Peyer's patch (tissue), 4 donors: ENCODE measurements around the gene PCNP. TPM values are rescaled to one million over a fixed set of nuclear protein-coding genes. Genes with fewer than 3 reads are reported as not detected.

Experiments
- DNase-seq, 3 donors: peaks; one replicate each; pipeline ENCODE4 v3.0.0-alpha.2; 2017 to 2019
- H3K27ac ChIP-seq, 4 donors: fragments of 200-600 bp; sonication (generic); one replicate each; pipeline ENCODE4 v1.5.1; 2016 to 2019
- H3K27me3 ChIP-seq, 2 donors: fragments of 200-600 bp; sonication (generic); one replicate each; pipeline ENCODE4 v1.5.1; 2019
- H3K36me3 ChIP-seq, 3 donors: fragments of 200-600 bp; sonication (generic); one replicate each; pipeline ENCODE4 v1.5.1; 2016 to 2019
- H3K4me1 ChIP-seq, 4 donors: fragments of 200-600 bp; sonication (generic); one replicate each; pipeline ENCODE4 v1.5.1; 2016 to 2019
- H3K4me3 ChIP-seq, 4 donors: fragments of 200-600 bp; sonication (generic); 1 replicate in 3 of 4; 2 replicates in 1 of 4; pipeline ENCODE4 v1.5.1; 2016 to 2019; ENCODE audit warnings: mild to moderate bottlenecking in 1 of 4
- H3K9me3 ChIP-seq, 4 donors: fragments of 200-600 bp; sonication (generic); one replicate each; pipeline ENCODE4 v1.5.1; 2016 to 2019; ENCODE audit warnings: mild to moderate bottlenecking in 1 of 4
- CTCF ChIP-seq, 6 experiments: fragments of 450-650 bp in 4 of 6; fragments of 200-600 bp in 2 of 6; sonication (generic) in 1 of 6; IDR thresholded peaks; one replicate each; pipeline ENCODE4 v1.5.1; 2017 to 2019; ENCODE audit warnings: antibody characterized with exemption in 6 of 6, mild to moderate bottlenecking in 3 of 6, moderate library complexity in 1 of 6
- POLR2A ChIP-seq, 2 donors: fragments of 450-650 bp; IDR thresholded peaks; one replicate each; pipeline ENCODE4 v1.5.1; 2017; ENCODE audit warnings: antibody characterized with exemption in 2 of 2, mild to moderate bottlenecking in 2 of 2, moderate library complexity in 2 of 2
- total RNA-seq, 4 donors: library from RNA; depleted of rRNA; stranded (reverse); fragments of >200 nt; gene quantifications; one replicate each; pipeline ENCODE4 v1.1.0, GENCODE V29; 2016

Gene PCNP
- total RNA-seq, 4 donors from 2014 or later, result 61.9 to 106 (median 69.8) TPM

DNA sequence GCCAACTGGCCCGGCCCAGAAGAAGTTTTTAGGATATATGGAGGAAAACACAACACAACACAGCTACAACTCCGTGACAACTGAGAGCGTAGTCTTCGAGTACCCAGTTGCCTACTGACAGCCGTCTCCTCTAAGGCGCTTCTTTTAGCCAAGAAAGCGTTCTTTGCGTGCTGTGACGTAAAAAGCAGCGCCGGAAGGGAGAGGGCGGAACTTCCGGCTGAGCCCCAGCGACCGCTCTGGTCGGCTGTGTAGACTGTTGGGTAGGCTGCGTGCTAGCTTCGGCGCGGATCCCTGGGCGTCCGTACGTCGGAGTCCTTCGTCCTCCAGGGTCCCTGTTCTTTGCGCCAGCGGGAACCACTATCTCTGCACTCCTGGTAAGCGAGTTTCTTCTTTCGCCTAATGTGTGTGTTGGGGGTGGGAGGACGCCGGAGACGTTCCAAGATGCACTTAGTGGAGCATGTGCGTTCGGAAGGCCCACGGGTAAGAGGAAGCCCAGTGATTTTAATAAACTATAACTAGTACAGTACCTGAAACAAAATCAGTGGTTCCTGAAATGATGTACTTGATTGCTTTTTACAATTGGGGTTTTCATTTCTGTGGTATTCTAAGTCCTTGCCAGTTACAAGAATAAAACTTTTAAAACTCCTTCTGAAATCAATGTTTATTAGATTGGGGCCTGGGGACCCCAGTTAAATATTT lies 12.2 kb upstream of the PCNP start, which contains the start of gene TRMT10C:
TRMT10C (plus strand) TSS at position 239 of the 699 bp plus-strand sequence. CDS start 2,914 bp downstream, outside the sequence.
- TF ChIP-seq POLR2A (IDR thresholded peaks at IDR 0.05), result peak; percentile 59 to 86
- peak in 1 of 6 experiments; percentile 4 for TF ChIP-seq CTCF (IDR thresholded peaks at IDR 0.05)
- peak; percentile 85 to 96 (median 92) for DNase-seq
- peaks cover 0 to 12% (median 5%) of the 10 kb centered on the region in 4 donors for H3K4me1 ChIP-seq
- H3K36me3 ChIP-seq, result peaks cover 0 to 17% (median 0%) of the 10 kb centered on the region in 3 donors
- H3K27me3 ChIP-seq, result no peaks in the 10 kb centered on the region
- peak within 1 kb of the TSS; percentile 57 to 83 (median 74) for H3K4me3 ChIP-seq
- peak within 1 kb of the TSS; percentile 81 to 91 (median 87) for H3K27ac ChIP-seq
- no peaks in the 10 kb centered on the region for H3K9me3 ChIP-seq

GRCh38 chr3:101567528-101568317 lies 6.3 kb upstream of the PCNP start:
- Histone ChIP-seq H3K4me3 (no peak overlapping the region), H3K4me1 (peaks cover 0 to 10% (median 3%) of the 10 kb centered on the region in 4 donors), H3K36me3 (peaks cover 0 to 19% (median 0%) of the 10 kb centered on the region in 3 donors), H3K27ac (no peak overlapping the region), H3K9me3 (no peaks in the 10 kb centered on the region), H3K27me3 (no peaks in the 10 kb centered on the region)
- no peak for TF ChIP-seq POLR2A (IDR thresholded peaks at IDR 0.05)
- no peak for TF ChIP-seq CTCF (IDR thresholded peaks at IDR 0.05)
- DNase-seq, result no peak

DNA sequence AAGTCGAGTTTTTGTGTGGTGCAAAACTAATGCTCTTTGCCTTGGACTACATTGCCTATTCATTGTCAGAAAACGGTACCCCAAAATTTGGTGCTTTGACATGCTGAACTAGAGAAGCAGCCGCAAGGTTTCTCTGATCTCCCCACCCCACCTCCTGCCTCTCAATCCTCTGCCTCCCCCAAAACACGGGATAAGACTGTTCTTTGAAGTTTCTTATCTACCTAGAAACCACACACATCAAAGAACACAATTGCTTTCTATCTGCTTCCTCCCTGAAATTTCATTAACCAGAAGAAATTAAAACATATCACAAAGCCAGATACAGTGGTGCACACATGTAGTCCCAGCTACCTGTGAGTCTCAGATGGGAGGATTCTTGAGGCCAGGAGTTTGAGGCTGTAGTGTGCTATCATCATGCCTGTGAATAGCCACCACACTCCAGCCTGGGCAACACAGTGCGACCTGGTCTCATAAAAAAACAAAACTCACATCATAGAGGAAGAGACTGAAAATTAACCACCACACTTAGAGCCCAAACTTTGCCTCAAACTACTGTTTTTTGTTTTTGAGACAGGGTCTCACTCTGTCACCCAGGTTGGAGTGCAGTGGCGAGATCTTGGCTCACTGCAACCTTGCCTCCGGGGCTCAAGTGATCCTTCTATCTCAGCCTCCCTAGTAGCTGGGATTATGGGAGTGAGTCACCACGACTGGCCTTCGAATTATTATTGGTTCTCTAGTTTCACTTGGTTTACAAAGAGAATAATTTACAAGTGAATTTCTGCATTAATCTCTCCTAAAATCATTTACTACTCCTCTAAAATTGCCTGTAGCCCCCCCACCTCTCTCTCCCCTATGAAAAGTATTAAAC lies 2.7 kb upstream of the PCNP start:
- TF ChIP-seq POLR2A (IDR thresholded peaks at IDR 0.05) (no peak), CTCF (IDR thresholded peaks at IDR 0.05) (no peak)
- no peak overlapping the region for H3K27ac ChIP-seq
- no peaks in the 10 kb centered on the region for H3K9me3 ChIP-seq
- no peaks in the 10 kb centered on the region for H3K27me3 ChIP-seq
- H3K4me3 ChIP-seq, result no peak overlapping the region
- H3K36me3 ChIP-seq, result peaks cover 0 to 7% (median 0%) of the 10 kb centered on the region in 3 donors
- no peak for DNase-seq
- peaks cover 0 to 15% (median 4%) of the 10 kb centered on the region in 4 donors for H3K4me1 ChIP-seq

DNA sequence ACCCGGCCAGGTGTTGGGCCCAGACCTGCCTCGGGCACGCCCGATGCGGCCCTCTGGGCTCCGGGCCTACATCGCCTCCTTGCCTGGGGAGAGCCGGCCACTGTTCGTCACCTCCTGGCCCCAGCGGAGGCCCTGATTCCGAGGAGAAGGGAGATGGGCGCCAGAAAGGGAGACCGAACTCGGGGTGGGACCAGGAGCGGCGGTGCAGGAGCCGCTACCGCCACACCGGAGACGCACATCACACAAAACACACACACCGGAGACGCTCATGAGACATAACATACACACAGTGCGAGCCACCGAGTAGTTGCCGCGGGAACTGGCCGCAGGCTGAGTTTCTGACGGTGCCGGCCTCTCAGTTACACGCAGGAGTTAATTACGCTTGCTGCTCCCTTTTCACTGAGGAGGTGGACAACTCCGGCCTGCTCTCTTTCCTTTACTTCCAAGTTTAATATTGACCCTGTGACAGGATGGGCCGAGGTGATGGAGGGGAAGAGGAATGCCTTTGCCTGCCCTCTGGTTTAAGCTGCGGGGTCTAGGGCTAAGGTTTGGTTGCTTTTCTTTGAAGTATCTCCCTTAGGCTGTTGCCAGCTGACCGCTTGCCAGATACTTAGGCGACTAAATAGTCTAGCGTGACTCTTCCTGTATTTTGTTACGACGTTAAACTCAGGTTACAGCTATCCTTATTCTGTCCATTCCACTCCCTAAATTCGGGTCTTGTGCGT lies 570 bp downstream of the PCNP start:
- H3K4me1 ChIP-seq, result peaks cover 0 to 27% (median 4%) of the 10 kb centered on the region in 4 donors
- TF ChIP-seq POLR2A (IDR thresholded peaks at IDR 0.05) (no peak), CTCF (IDR thresholded peaks at IDR 0.05) (no peak)
- peak in 2 of 3 donors; percentile 40 to 57 for DNase-seq

More for the DNA sequence above, 570 bp downstream of the PCNP start:
- peak overlapping the region; percentile 70 to 92 (median 84) for H3K4me3 ChIP-seq
- H3K9me3 ChIP-seq, result no peaks in the 10 kb centered on the region
- H3K36me3 ChIP-seq, result peaks cover 0 to 5% (median 0%) of the 10 kb centered on the region in 3 donors
- H3K27ac ChIP-seq, result peak overlapping the region; percentile 91 to 99 (median 96)
- no peaks in the 10 kb centered on the region for H3K27me3 ChIP-seq
